Measurements from ENCODE around the gene GALNT9.

The GALNT9 gene

GRCh38 chr12:132325733-132326130, 3.7 kb downstream of the GALNT9 start:
- DNase-seq (ENCODE audit: low read depth in 3 of 3) = no peak

GRCh38 chr12:132324841-132325732, 4.3 kb downstream of the GALNT9 start:
- DNase-seq (ENCODE audit: low read depth in 3 of 3) = no peak

- no peak for DNase-seq (ENCODE audit: low read depth in 3 of 3)
These were observed 5.2 kb downstream of the GALNT9 start for GRCh38 chr12:132324173-132324572.

GRCh38 chr12:132323171-132324010, 6.0 kb downstream of the GALNT9 start:
- no peak for DNase-seq (ENCODE audit: low read depth in 3 of 3)

GRCh38 chr12:132322206-132323132, 6.9 kb downstream of the GALNT9 start:
- DNase-seq (ENCODE audit: low read depth in 3 of 3) = no peak

GRCh38 chr12:132321321-132322118, 7.9 kb downstream of the GALNT9 start:
- DNase-seq (ENCODE audit: low read depth in 3 of 3) = no peak

- DNase-seq (ENCODE audit: low read depth in 3 of 3) = no peak
These were observed 8.6 kb downstream of the GALNT9 start for GRCh38 chr12:132320767-132321211.

- DNase-seq (ENCODE audit: low read depth in 3 of 3) = no peak
These were observed 9.3 kb downstream of the GALNT9 start for GRCh38 chr12:132319991-132320570.

GRCh38 chr12:132319359-132319950, 9.9 kb downstream of the GALNT9 start:
- no peak for DNase-seq (ENCODE audit: low read depth in 3 of 3)

- DNase-seq (ENCODE audit: low read depth in 3 of 3) = no peak
These were observed 10.8 kb downstream of the GALNT9 start for GRCh38 chr12:132318618-132319033.

GRCh38 chr12:132318135-132318534, 11.3 kb downstream of the GALNT9 start:
- no peak for DNase-seq (ENCODE audit: low read depth in 3 of 3)

- DNase-seq (ENCODE audit: low read depth in 3 of 3) = no peak
These were observed 12.0 kb downstream of the GALNT9 start for GRCh38 chr12:132317233-132317938.

GRCh38 chr12:132316497-132317232, 12.7 kb downstream of the GALNT9 start:
- DNase-seq (ENCODE audit: low read depth in 3 of 3) = no peak

GRCh38 chr12:132315951-132316350, 13.4 kb downstream of the GALNT9 start:
- no peak for DNase-seq (ENCODE audit: low read depth in 3 of 3)

GRCh38 chr12:132315507-132315906, 13.9 kb downstream of the GALNT9 start:
- DNase-seq (ENCODE audit: low read depth in 3 of 3) = no peak

- no peak for DNase-seq (ENCODE audit: low read depth in 3 of 3)
These were observed 14.7 kb downstream of the GALNT9 start for GRCh38 chr12:132314516-132315233.

- DNase-seq (ENCODE audit: low read depth in 3 of 3) = no peak
These were observed 15.4 kb downstream of the GALNT9 start for GRCh38 chr12:132314035-132314434.

GRCh38 chr12:132313182-132313581, 16.2 kb downstream of the GALNT9 start:
- no peak for DNase-seq (ENCODE audit: low read depth in 3 of 3)

All from stimulated activated CD4-positive, alpha-beta T cell treated with anti-CD3 and anti-CD28 coated beads, TNF-alpha, amount 100 ng/mL, for 4 hours (primary cell).